Measurements from ENCODE around the gene TBC1D22A.

The TBC1D22A gene

GRCh38 chr22:46971764-46972125, 209.3 kb downstream of the TBC1D22A start:
- Histone ChIP-seq H3K27me3 (ENCODE audit: insufficient read depth, low read depth) (no peaks in the 10 kb centered on the region), H3K9ac (no peak overlapping the region), H3K4me1 (ENCODE audit: low read depth, poor library complexity, severe bottlenecking) (no peaks in the 10 kb centered on the region), H2AFZ (ENCODE audit: low read depth) (no peak overlapping the region), H3K36me3 (ENCODE audit: insufficient read depth) (no peaks in the 10 kb centered on the region), H3K79me2 (ENCODE audit: insufficient read depth, low read depth) (no peaks in the 10 kb centered on the region), H3K4me3 (IDR thresholded peaks at IDR 0.05; ENCODE audit: insufficient read depth, low read depth, low read length) (no peak overlapping the region), H3K27ac (no peak overlapping the region), H4K20me1 (ENCODE audit: insufficient read depth) (no peaks in the 10 kb centered on the region), H3K4me2 (no peak overlapping the region)
- TF ChIP-seq, protein P1, sequence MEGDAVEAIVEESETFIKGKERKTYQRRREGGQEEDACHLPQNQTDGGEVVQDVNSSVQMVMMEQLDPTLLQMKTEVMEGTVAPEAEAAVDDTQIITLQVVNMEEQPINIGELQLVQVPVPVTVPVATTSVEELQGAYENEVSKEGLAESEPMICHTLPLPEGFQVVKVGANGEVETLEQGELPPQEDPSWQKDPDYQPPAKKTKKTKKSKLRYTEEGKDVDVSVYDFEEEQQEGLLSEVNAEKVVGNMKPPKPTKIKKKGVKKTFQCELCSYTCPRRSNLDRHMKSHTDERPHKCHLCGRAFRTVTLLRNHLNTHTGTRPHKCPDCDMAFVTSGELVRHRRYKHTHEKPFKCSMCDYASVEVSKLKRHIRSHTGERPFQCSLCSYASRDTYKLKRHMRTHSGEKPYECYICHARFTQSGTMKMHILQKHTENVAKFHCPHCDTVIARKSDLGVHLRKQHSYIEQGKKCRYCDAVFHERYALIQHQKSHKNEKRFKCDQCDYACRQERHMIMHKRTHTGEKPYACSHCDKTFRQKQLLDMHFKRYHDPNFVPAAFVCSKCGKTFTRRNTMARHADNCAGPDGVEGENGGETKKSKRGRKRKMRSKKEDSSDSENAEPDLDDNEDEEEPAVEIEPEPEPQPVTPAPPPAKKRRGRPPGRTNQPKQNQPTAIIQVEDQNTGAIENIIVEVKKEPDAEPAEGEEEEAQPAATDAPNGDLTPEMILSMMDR (conservative IDR thresholded peaks at IDR 0.05; ENCODE audit: low read depth, low read length) = no peak

- H4K20me1 ChIP-seq (ENCODE audit: insufficient read depth) = no peaks in the 10 kb centered on the region
- no peak overlapping the region for H3K4me3 ChIP-seq (IDR thresholded peaks at IDR 0.05; ENCODE audit: insufficient read depth, low read depth, low read length)
- H3K27ac ChIP-seq = no peak overlapping the region
- H3K36me3 ChIP-seq (ENCODE audit: insufficient read depth) = no peaks in the 10 kb centered on the region
- no peak overlapping the region for H3K9ac ChIP-seq
- H3K79me2 ChIP-seq (ENCODE audit: insufficient read depth, low read depth) = no peaks in the 10 kb centered on the region
- no peaks in the 10 kb centered on the region for H3K4me1 ChIP-seq (ENCODE audit: low read depth, poor library complexity, severe bottlenecking)
- H3K27me3 ChIP-seq (ENCODE audit: insufficient read depth, low read depth) = no peaks in the 10 kb centered on the region
- H3K4me2 ChIP-seq = no peak overlapping the region
- H2AFZ ChIP-seq (ENCODE audit: low read depth) = no peak overlapping the region
- TF ChIP-seq, protein P1 (conservative IDR thresholded peaks at IDR 0.05; ENCODE audit: low read depth, low read length) = no peak
Observed at GRCh38 chr22:46972256-46972655, 209.8 kb downstream of the TBC1D22A start.

GRCh38 chr22:46972901-46973831, 210.7 kb downstream of the TBC1D22A start:
- H3K79me2 ChIP-seq (ENCODE audit: insufficient read depth, low read depth) = no peaks in the 10 kb centered on the region
- H3K27me3 ChIP-seq (ENCODE audit: insufficient read depth, low read depth) = no peaks in the 10 kb centered on the region
- H3K4me1 ChIP-seq (ENCODE audit: low read depth, poor library complexity, severe bottlenecking) = no peaks in the 10 kb centered on the region
- H3K36me3 ChIP-seq (ENCODE audit: insufficient read depth) = no peaks in the 10 kb centered on the region
- no peaks in the 10 kb centered on the region for H4K20me1 ChIP-seq (ENCODE audit: insufficient read depth)
- TF ChIP-seq, protein P1 (conservative IDR thresholded peaks at IDR 0.05; ENCODE audit: low read depth, low read length) = no peak
- no peak overlapping the region for H3K4me2 ChIP-seq
- H3K4me3 ChIP-seq (IDR thresholded peaks at IDR 0.05; ENCODE audit: insufficient read depth, low read depth, low read length) = no peak overlapping the region
- H3K9ac ChIP-seq = no peak overlapping the region
- no peak overlapping the region for H2AFZ ChIP-seq (ENCODE audit: low read depth)
- no peak overlapping the region for H3K27ac ChIP-seq

DNA sequence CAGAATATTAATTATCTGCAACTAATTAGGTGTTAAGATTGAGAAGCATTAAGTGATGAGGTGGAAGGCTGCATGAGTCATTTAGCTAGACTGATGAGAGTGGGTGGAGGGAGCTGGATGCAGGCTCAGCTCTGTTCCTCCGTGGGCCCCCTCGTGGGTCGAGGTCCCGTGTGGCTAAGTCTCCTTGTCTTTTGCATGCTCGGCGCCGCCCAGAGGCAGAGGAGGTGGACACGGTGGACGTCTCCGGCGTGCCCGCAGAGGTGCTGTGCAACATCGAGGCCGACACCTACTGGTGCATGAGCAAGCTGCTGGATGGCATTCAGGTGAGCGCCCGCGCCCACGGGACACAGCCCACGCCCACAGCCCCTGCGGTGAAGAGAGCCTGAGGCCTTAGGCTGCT, 211.6 kb downstream of the TBC1D22A start:
- no peak overlapping the region for H2AFZ ChIP-seq (ENCODE audit: low read depth)
- H3K27ac ChIP-seq = no peak overlapping the region
- H3K36me3 ChIP-seq (ENCODE audit: insufficient read depth) = no peaks in the 10 kb centered on the region
- H4K20me1 ChIP-seq (ENCODE audit: insufficient read depth) = no peaks in the 10 kb centered on the region
- H3K27me3 ChIP-seq (ENCODE audit: insufficient read depth, low read depth) = no peaks in the 10 kb centered on the region
- TF ChIP-seq, protein P1 (conservative IDR thresholded peaks at IDR 0.05; ENCODE audit: low read depth, low read length) = no peak
- H3K4me1 ChIP-seq (ENCODE audit: low read depth, poor library complexity, severe bottlenecking) = no peaks in the 10 kb centered on the region
- no peak overlapping the region for H3K4me2 ChIP-seq
- H3K4me3 ChIP-seq (IDR thresholded peaks at IDR 0.05; ENCODE audit: insufficient read depth, low read depth, low read length) = no peak overlapping the region
- no peaks in the 10 kb centered on the region for H3K79me2 ChIP-seq (ENCODE audit: insufficient read depth, low read depth)
- no peak overlapping the region for H3K9ac ChIP-seq
